Measurements from ENCODE around the gene ZNF23. TPM values are rescaled to one million over a fixed set of nuclear protein-coding genes. Genes with fewer than 3 reads are reported as not detected.

The ZNF23 gene
- total RNA-seq, 3 donors from 2014 or later (not counting 1 experiment from before 2014, with no cell fraction given): 7.2 to 8.9 (median 7.8) TPM

GRCh38 chr16:71431991-71432390 lies 30.1 kb downstream of the ZNF23 start:
- Mint-ChIP-seq H3K27ac (no peak overlapping the region), H3K27me3 (ENCODE audit: low read depth in 2 of 2) (peaks cover 4 to 20% of the 10 kb centered on the region in 2 donors), H3K4me1 (no peaks in the 10 kb centered on the region), H3K9me3 (no peaks in the 10 kb centered on the region), H3K4me3 (no peak overlapping the region), H3K36me3 (no peaks in the 10 kb centered on the region)
- Histone ChIP-seq H3K9me3 (ENCODE audit: control insufficient read depth, insufficient read depth, low read length) (no peaks in the 10 kb centered on the region), H3K4me1 (ENCODE audit: control insufficient read depth, insufficient read depth, low read length) (no peaks in the 10 kb centered on the region), H3K4me3 (ENCODE audit: low read length) (no peak overlapping the region), H3K27ac (ENCODE audit: low read length) (no peak overlapping the region), H3K27me3 (ENCODE audit: control insufficient read depth, insufficient read depth, low read length) (no peaks in the 10 kb centered on the region), H3K36me3 (ENCODE audit: control insufficient read depth, insufficient read depth, low read length) (no peaks in the 10 kb centered on the region)
- TF ChIP-seq CTCF (IDR thresholded peaks at IDR 0.05): no peak
- ATAC-seq (no peak), DNase-seq (no peak)
- WGBS (ENCODE audit: insufficient coverage): 89% methylated on average over 9 of the region's 9 CpGs
- intact Hi-C loops (cut with micrococcal nuclease): no loop called here

- Histone ChIP-seq H3K36me3 (ENCODE audit: control insufficient read depth, insufficient read depth, low read length) (no peaks in the 10 kb centered on the region), H3K4me3 (ENCODE audit: low read length) (no peak overlapping the region), H3K27me3 (ENCODE audit: control insufficient read depth, insufficient read depth, low read length) (no peaks in the 10 kb centered on the region), H3K27ac (ENCODE audit: low read length) (no peak overlapping the region), H3K9me3 (ENCODE audit: control insufficient read depth, insufficient read depth, low read length) (no peaks in the 10 kb centered on the region), H3K4me1 (ENCODE audit: control insufficient read depth, insufficient read depth, low read length) (no peaks in the 10 kb centered on the region)
- H3K4me3 Mint-ChIP-seq: no peak overlapping the region
- peaks cover 12 to 28% of the 10 kb centered on the region in 2 donors for H3K27me3 Mint-ChIP-seq (ENCODE audit: low read depth in 2 of 2)
- no peaks in the 10 kb centered on the region for H3K4me1 Mint-ChIP-seq
- ATAC-seq: no peak
- no peak overlapping the region for H3K27ac Mint-ChIP-seq
- 90% methylated on average over 14 of the region's 14 CpGs for WGBS (ENCODE audit: insufficient coverage)
- TF ChIP-seq CTCF (IDR thresholded peaks at IDR 0.05): no peak
- DNase-seq: no peak
- no peaks in the 10 kb centered on the region for H3K9me3 Mint-ChIP-seq
- H3K36me3 Mint-ChIP-seq: no peaks in the 10 kb centered on the region
- intact Hi-C loops (cut with micrococcal nuclease): no loop called here
Measured at GRCh38 chr16:71431176-71431575, 30.9 kb downstream of the ZNF23 start.

GRCh38 chr16:71430744-71431143 lies 31.3 kb downstream of the ZNF23 start:
- intact Hi-C loops (cut with micrococcal nuclease): no loop called here
- Histone ChIP-seq H3K36me3 (ENCODE audit: control insufficient read depth, insufficient read depth, low read length) (no peaks in the 10 kb centered on the region), H3K9me3 (ENCODE audit: control insufficient read depth, insufficient read depth, low read length) (no peaks in the 10 kb centered on the region), H3K4me3 (ENCODE audit: low read length) (no peak overlapping the region), H3K27ac (ENCODE audit: low read length) (no peak overlapping the region), H3K4me1 (ENCODE audit: control insufficient read depth, insufficient read depth, low read length) (no peaks in the 10 kb centered on the region), H3K27me3 (ENCODE audit: control insufficient read depth, insufficient read depth, low read length) (no peaks in the 10 kb centered on the region)
- Mint-ChIP-seq H3K4me3 (no peak overlapping the region), H3K4me1 (no peaks in the 10 kb centered on the region), H3K9me3 (no peaks in the 10 kb centered on the region), H3K27ac (no peak overlapping the region), H3K27me3 (ENCODE audit: low read depth in 2 of 2) (peaks cover 15 to 28% of the 10 kb centered on the region in 2 donors), H3K36me3 (no peaks in the 10 kb centered on the region)
- WGBS (ENCODE audit: insufficient coverage): 66% methylated on average over 6 of the region's 6 CpGs
- no peak for TF ChIP-seq CTCF (IDR thresholded peaks at IDR 0.05)
- DNase-seq (no peak), ATAC-seq (no peak)

GRCh38 chr16:71429581-71429980 lies 32.5 kb downstream of the ZNF23 start:
- ATAC-seq: no peak
- H3K27ac ChIP-seq (ENCODE audit: low read length): no peak overlapping the region
- H3K4me3 Mint-ChIP-seq: no peak overlapping the region

More at GRCh38 chr16:71429581-71429980, 32.5 kb downstream of the ZNF23 start:
- Mint-ChIP-seq H3K9me3 (no peaks in the 10 kb centered on the region), H3K4me1 (no peaks in the 10 kb centered on the region), H3K36me3 (no peaks in the 10 kb centered on the region), H3K27ac (no peak overlapping the region), H3K27me3 (ENCODE audit: low read depth in 2 of 2) (peaks cover 25 to 29% of the 10 kb centered on the region in 2 donors)
- no peak for TF ChIP-seq CTCF (IDR thresholded peaks at IDR 0.05)
- no peak for DNase-seq
- Histone ChIP-seq H3K27me3 (ENCODE audit: control insufficient read depth, insufficient read depth, low read length) (no peaks in the 10 kb centered on the region), H3K9me3 (ENCODE audit: control insufficient read depth, insufficient read depth, low read length) (no peaks in the 10 kb centered on the region), H3K4me1 (ENCODE audit: control insufficient read depth, insufficient read depth, low read length) (no peaks in the 10 kb centered on the region), H3K36me3 (ENCODE audit: control insufficient read depth, insufficient read depth, low read length) (no peaks in the 10 kb centered on the region), H3K4me3 (ENCODE audit: low read length) (no peak overlapping the region)
- WGBS (ENCODE audit: insufficient coverage): 91% methylated on average over 3 of the region's 3 CpGs
- intact Hi-C loops (cut with micrococcal nuclease): no loop called here
